ENCODE results near the gene MAD1L1. TPM values are rescaled to one million over a fixed set of nuclear protein-coding genes. Genes with fewer than 3 reads are reported as not detected.

Gene MAD1L1
- total and polyA plus RNA-seq, 10 donors = 47.3 to 118 (median 68.2) TPM

- peaks cover 0 to 44% (median 18%) of the 10 kb centered on the region in 6 donors for H3K36me3 ChIP-seq
- no peak for DNase-seq
- intact Hi-C loops (cut with DNase I; ENCODE audit: low total_unique reads) = no loop called here
- peak overlapping the region in 1 of 8 donors; percentile 35 for H3K27ac ChIP-seq
- no peak overlapping the region for H3K4me3 ChIP-seq
- H3K9me3 ChIP-seq = no peaks in the 10 kb centered on the region
- 47 to 59% (median 56%) methylated on average over 4 of the region's 4 CpGs for WGBS, 5 donors
- peaks cover 0 to 56% (median 37%) of the 10 kb centered on the region in 6 donors for H3K4me1 ChIP-seq
- no peak for TF ChIP-seq POLR2A (IDR thresholded peaks at IDR 0.05)
- TF ChIP-seq POLR2AphosphoS5 (IDR thresholded peaks at IDR 0.05) = no peak
- TF ChIP-seq CTCF (IDR thresholded peaks at IDR 0.05 in 8 of 11, conservative IDR thresholded peaks at IDR 0.05 in 3 of 11) = no peak
- no peaks in the 10 kb centered on the region for H3K27me3 ChIP-seq (replicated peaks in 1 of 7)
Observed at GRCh38 chr7:2279896-2280295, 47.2 kb upstream of the MAD1L1 start.

- no peaks in the 10 kb centered on the region for H3K27me3 ChIP-seq (replicated peaks in 1 of 7)
- intact Hi-C loops (cut with DNase I; ENCODE audit: low total_unique reads) = no loop called here
- H3K27ac ChIP-seq = no peak overlapping the region
- H3K4me3 ChIP-seq = no peak overlapping the region
- DNase-seq = no peak
- TF ChIP-seq POLR2AphosphoS5 (IDR thresholded peaks at IDR 0.05) (peak in 2 of 3 donors; percentile 14 to 27), POLR2A (IDR thresholded peaks at IDR 0.05) (no peak), CTCF (IDR thresholded peaks at IDR 0.05 in 8 of 11, conservative IDR thresholded peaks at IDR 0.05 in 3 of 11) (no peak)
- H3K36me3 ChIP-seq = peaks cover 0 to 57% (median 36%) of the 10 kb centered on the region in 6 donors
- H3K4me1 ChIP-seq = peaks cover 0 to 38% (median 33%) of the 10 kb centered on the region in 6 donors
- no peaks in the 10 kb centered on the region for H3K9me3 ChIP-seq
- 84 to 95% (median 91%) methylated on average over 11 of the region's 11 CpGs for WGBS, 5 donors
Observed at GRCh38 chr7:2278026-2278425, 45.3 kb upstream of the MAD1L1 start.

GRCh38 chr7:2276107-2276506 is 43.4 kb upstream of the MAD1L1 start:
- no peak for DNase-seq
- no peaks in the 10 kb centered on the region for H3K9me3 ChIP-seq
- intact Hi-C loops (cut with DNase I; ENCODE audit: low total_unique reads) = no loop called here
- 86 to 94% (median 91%) methylated on average over 14 to 18 of the region's 18 CpGs for WGBS, 5 donors
- TF ChIP-seq CTCF (IDR thresholded peaks at IDR 0.05 in 8 of 11, conservative IDR thresholded peaks at IDR 0.05 in 3 of 11) (no peak), POLR2AphosphoS5 (IDR thresholded peaks at IDR 0.05) (peak in 1 of 3 donors; percentile 33)
- H3K27me3 ChIP-seq (replicated peaks in 1 of 7) = no peaks in the 10 kb centered on the region
- peaks cover 0 to 76% (median 48%) of the 10 kb centered on the region in 6 donors for H3K36me3 ChIP-seq
- H3K4me3 ChIP-seq = no peak overlapping the region
- peaks cover 3 to 34% (median 24%) of the 10 kb centered on the region in 6 donors for H3K4me1 ChIP-seq
- H3K27ac ChIP-seq = peak overlapping the region in 1 of 8 donors; percentile 21

- intact Hi-C loops (cut with DNase I; ENCODE audit: low total_unique reads) = no loop called here
- peaks cover 3 to 34% (median 20%) of the 10 kb centered on the region in 6 donors for H3K4me1 ChIP-seq
- H3K27me3 ChIP-seq (replicated peaks in 1 of 7) = no peaks in the 10 kb centered on the region
- DNase-seq = no peak
- no peak overlapping the region for H3K4me3 ChIP-seq
- no peak for TF ChIP-seq POLR2A (IDR thresholded peaks at IDR 0.05)
- no peak for TF ChIP-seq POLR2AphosphoS5 (IDR thresholded peaks at IDR 0.05)
- no peak for TF ChIP-seq CTCF (IDR thresholded peaks at IDR 0.05 in 8 of 11, conservative IDR thresholded peaks at IDR 0.05 in 3 of 11)
- H3K36me3 ChIP-seq = peaks cover 0 to 85% (median 57%) of the 10 kb centered on the region in 6 donors
- H3K27ac ChIP-seq = no peak overlapping the region
- H3K9me3 ChIP-seq = no peaks in the 10 kb centered on the region
- WGBS, 5 donors = 89 to 94% (median 90%) methylated on average over 16 to 18 of the region's 18 CpGs
Observed at GRCh38 chr7:2275101-2275500, 42.4 kb upstream of the MAD1L1 start.
